Panc1 (cell line): ENCODE results near the gene ORC2.

ENCODE experiments used
- CTCF ChIP-seq: fragments of 450-650 bp; IDR thresholded peaks from 2 replicates; pipeline ENCODE4 v1.5.1; 2017; ENCODE audit warnings: mild to moderate bottlenecking
- POLR2AphosphoS5 ChIP-seq: IDR thresholded peaks from 2 replicates; pipeline ENCODE4 v1.6.1; 2012; ENCODE audit warnings: mild to moderate bottlenecking, low read depth, low read length, moderate library complexity
- REST ChIP-seq, 2 experiments: IDR thresholded peaks; 2 replicates each; pipeline ENCODE4 v1.6.1; 2011 to 2012; ENCODE audit warnings: low read depth in 2 of 2, control low read depth in 1 of 2, low read length in 1 of 2, mild to moderate bottlenecking in 1 of 2, moderate library complexity in 1 of 2; ENCODE audit not compliant: insufficient read depth in 1 of 2
- SIN3A ChIP-seq: IDR thresholded peaks from 2 replicates; pipeline ENCODE4 v1.6.1; 2012; ENCODE audit warnings: low read depth, mild to moderate bottlenecking, low read length, moderate library complexity, borderline replicate concordance; ENCODE audit not compliant: insufficient read depth

GRCh38 chr2:200966770-200967169, 3.3 kb upstream of the ORC2 start:
- TF ChIP-seq CTCF (no peak), SIN3A (no peak), POLR2AphosphoS5 (no peak), REST (IDR thresholded peaks at IDR 0.05; ENCODE audit: insufficient read depth in 1 of 2, low read depth in 2 of 2, low read length in 1 of 2) (no peak)
